Measurements from ENCODE around the gene TMEFF2.

Gene TMEFF2, protein sequence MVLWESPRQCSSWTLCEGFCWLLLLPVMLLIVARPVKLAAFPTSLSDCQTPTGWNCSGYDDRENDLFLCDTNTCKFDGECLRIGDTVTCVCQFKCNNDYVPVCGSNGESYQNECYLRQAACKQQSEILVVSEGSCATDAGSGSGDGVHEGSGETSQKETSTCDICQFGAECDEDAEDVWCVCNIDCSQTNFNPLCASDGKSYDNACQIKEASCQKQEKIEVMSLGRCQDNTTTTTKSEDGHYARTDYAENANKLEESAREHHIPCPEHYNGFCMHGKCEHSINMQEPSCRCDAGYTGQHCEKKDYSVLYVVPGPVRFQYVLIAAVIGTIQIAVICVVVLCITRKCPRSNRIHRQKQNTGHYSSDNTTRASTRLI
- total RNA-seq = 0 to 3.1 (median 0) reads per million in 17 experiments

GRCh38 chr2:192194866-192195547 lies at the start of gene TMEFF2:
Gene TMEFF2, minus strand, starts transcription at chr2:192194933. Its CDS starts 409 bp downstream, at chr2:192194524.
- peak in 3 of 4 experiments; percentile 14 to 39 (median 17) for DNase-seq

DNA sequence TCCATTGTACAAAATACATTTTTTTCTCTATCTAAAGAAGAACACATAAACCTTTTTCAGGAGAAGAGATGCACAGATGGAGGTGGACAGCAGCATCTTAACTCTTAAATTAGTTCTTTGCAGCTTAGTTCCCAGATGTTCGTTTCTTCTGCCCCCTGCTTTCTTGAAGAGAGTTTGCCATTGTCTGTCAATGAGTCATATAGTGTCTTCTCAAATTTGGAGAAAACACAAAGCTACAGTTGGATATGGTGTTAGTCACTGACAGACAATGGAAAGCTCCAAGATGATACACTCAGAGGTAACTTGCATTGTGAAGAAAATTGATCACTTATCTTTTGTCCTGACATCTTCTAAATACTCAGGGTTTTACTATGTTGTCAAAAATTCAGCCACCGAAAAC lies 48.8 kb upstream of the TMEFF2 start:
- no peak for DNase-seq

GRCh38 chr2:192236136-192236535 lies 41.4 kb upstream of the TMEFF2 start:
- DNase-seq = no peak

DNA sequence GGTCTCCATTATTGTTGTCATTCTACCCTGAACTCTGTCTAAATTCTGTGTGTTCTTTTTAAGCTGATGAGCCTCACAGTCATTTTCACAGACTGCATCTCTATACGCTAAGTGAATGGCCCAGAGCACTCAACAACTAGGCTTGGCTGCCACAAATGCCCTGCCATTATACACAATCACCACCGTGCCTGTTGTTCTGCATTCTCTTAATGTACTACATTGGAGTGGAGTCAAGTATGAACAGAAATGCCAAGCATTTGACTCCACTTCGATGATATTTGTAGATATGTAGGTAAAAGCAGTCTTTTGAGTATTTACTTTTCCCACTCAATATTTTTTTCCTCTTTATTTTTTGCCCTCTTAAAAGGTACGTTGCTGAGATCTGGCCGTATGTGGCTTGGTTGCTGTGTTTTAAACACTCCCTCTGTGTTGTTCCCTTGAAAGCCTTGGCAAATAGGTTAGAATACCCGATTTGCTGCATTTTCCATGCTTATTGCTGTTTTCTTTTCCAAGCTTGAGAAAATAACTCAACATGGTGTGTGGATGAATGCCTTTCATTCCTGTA lies 36.2 kb upstream of the TMEFF2 start:
- no peak for DNase-seq

GRCh38 chr2:192228685-192229084 lies 34.0 kb upstream of the TMEFF2 start:
- no peak for DNase-seq

DNA sequence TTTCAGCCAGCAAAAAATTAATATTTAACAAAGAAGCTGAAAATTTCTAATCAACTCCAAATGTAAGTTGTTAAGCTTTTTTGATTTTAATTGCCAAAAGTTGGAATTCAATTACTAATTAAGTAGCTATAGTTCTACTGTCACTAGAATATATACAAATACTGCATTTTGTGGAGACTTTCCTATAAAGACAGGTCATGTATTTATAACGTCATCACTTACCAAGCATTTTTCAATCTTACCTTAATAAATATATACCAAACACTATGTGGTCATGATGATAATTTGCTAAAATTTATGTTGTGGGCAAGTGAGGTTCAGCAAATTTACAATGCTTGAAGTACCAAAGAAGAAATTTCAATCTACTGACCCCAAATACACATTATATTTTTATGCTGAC lies 24.2 kb upstream of the TMEFF2 start:
- no peak for DNase-seq

- DNase-seq = no peak
Observed at GRCh38 chr2:192218377-192218776, 23.6 kb upstream of the TMEFF2 start.

DNA sequence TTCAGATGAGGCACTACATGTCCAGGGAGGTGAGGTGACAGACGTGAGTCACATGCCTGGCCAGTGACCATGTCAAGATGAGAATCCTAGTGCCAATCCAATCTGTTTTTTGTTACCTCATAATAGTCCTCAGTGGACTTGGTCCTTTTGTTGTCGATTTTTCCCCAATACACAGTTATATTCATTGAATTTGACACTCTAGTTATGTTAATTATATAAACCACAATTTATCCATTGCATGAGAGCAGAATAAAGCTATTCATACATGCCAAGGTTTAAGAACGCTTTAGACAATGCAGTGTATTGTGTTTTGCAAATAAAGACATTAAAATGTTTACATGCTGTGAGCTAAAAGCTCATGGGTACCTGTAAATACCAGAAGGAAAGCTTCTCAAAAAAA lies 21.6 kb upstream of the TMEFF2 start:
- DNase-seq = no peak

DNA sequence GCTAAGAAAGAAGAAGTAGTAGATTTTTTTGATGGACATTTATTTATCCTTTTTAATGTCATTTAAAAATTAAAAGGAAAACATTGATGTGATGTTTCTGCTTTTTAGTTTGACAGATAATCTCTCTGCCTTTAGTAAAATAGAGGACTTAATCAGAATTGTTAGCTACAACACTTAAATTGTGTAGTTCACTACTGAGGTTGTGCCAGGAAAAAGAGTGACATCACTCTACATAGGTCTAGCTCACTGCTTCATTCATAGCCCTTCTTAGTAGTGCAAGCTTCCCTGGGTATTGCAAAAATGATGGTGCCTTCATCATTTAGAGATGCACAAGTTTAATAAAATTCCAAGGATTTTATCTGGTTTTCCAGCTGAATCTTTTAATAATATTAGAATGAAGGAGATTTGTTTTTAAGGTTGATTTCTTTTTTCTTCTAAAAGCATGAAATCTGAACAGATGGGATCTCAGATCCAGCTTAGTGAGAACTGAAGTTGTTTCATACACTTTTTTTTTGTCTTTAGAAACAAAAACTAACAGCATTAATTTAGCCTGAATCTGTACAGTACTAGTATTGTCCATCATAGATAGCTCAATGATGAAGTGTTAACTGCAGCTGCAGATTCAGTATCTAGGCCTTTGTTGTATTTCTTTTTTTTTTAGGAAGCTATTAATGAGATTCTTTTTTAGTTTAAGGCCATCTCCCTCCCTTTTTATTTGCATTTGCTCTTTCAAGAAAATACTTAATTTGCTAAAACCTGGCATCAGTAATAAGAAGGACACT lies 20.6 kb upstream of the TMEFF2 start:
- DNase-seq = no peak

DNA sequence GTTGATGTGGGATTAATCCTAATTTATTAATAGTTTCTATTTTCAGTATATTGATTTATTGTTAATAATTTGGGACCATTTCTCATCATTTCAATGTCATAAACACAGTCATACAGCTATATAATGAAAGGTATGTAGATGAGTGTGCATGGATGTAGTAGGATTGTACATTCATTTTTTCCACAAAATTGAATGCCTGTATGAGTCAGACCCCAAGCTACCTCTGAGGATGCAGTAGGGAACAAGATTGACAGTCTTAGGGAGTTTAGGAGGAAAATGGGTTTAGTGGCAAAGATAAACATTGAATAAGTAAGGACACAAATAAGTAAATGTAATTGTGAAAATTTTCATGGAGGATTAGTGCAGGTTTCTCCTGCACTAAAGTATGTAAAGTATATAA lies 14.1 kb upstream of the TMEFF2 start:
- no peak for DNase-seq

GRCh38 chr2:192206399-192206798 lies 11.7 kb upstream of the TMEFF2 start:
- no peak for DNase-seq

GRCh38 chr2:192203876-192204275 lies 9.1 kb upstream of the TMEFF2 start:
- DNase-seq = no peak

GRCh38 chr2:192202373-192202772 lies 7.6 kb upstream of the TMEFF2 start:
- DNase-seq = no peak

GRCh38 chr2:192201116-192201515 lies 6.4 kb upstream of the TMEFF2 start:
- DNase-seq = no peak

GRCh38 chr2:192197357-192197756 lies 2.6 kb upstream of the TMEFF2 start:
- no peak for DNase-seq

- peak in 2 of 4 experiments; percentile 18 to 27 for DNase-seq
Observed at GRCh38 chr2:192196421-192197194, 1.9 kb upstream of the TMEFF2 start.

DNA sequence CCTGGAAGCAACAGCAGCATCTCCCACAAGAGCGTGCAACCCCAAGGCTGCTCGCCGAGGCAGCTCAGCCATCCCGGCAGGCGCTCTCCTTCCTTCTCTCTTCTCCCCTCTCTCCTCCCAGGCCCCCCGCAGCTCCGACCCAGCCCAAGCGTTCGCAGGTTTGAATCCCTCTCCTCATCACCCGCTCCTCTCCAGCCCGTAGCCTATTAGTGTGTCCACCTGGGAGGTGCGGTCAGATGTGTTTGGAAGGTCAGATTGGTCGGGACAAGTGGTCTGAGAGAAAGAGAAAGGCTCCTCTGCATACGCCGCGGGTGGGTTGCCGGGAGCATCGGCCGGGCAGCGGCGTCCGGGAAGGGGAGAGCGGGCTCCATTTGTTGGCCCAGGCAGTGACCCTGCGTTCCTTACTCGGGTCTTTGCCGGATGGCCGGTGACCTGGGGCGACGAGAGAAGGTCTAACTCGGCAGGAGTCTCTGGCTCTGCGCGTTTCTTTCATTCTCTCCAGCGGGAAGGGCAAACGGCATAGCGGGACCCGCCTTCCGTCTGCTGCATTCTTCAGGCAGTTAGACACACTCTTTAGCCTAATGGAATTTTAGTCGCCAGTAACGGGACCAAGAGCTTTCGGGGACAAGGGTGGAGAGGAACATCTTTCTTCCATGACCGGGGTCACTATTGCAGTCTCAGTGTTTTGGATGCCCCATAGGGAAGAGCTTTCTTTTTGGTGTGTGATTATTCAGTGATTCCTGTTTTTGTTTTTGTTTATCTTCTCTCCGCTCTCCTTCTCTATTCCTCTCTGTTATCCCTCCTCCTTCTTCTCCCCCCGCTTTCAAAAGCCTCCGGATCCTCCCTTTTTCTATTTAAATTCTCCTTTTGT lies 1.1 kb upstream of the TMEFF2 start:
- peak; percentile 7 to 32 (median 19) for DNase-seq

DNA sequence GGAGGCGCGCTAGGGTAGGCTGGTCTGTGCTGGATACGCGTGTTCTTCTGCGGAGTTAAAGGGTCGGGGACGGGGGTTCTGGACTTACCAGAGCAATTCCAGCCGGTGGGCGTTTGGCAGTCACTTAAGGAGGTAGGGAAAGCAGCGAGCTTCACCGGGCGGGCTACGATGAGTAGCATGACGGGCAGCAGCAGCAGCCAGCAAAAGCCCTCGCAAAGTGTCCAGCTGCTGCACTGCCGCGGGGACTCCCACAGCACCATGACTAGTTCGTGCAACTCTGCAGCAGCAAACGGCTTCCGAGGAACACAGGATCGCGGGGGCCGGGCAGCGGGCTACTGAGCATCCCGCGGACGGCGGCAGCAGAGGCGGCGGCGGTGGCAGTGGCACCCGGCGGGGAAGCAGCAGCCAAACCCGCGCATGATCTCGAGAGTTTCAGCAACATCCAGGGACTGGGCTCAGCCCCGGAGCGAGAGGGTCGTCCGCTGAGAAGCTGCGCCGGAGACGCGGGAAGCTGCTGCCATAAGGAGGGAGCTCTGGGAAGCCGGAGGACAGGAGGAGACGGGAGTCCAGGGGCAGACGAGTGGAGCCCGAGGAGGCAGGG lies 368 bp downstream of the TMEFF2 start:
- DNase-seq = peak; percentile 14 to 54 (median 28)

- DNase-seq = peak in 3 of 4 experiments; percentile 15 to 54 (median 47)
Observed at GRCh38 chr2:192190474-192190873, 4.3 kb downstream of the TMEFF2 start.

DNA sequence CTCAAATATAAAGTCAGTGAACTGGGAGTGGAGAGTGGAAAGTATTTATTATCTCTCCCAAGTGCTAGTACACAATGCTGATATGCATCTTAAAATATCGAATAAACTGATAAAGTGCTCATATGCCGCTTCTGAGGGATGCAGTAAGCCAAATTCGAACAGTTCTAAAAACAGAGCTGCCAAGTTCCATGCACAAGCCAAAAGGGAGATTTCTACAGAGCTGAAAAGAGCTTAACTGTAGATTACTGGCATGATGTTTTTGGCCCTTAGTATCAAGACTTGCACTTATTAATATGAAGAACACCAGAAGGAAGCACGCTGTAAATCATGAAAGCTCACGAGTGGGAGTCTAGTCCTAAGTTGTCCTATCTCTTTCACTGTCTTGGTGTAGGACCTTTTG lies 7.9 kb downstream of the TMEFF2 start:
- no peak for DNase-seq

DNA sequence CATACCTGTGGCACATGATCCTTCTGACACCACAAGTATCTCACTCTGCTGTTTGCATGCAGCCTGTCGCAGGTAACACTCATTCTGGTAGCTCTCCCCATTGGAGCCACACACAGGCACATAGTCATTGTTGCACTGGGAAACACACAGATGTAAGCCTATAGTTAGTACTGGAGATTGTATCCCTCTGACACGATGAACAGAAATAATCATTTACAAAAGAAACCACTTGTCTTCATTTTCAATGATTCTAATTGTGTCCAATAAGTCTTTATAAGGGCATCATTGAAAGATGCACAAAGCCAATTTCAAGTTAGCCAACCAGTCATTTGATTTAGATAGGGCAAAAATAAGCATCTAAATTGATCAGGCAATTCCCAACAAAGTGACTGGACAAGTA lies 10.4 kb downstream of the TMEFF2 start:
- DNase-seq = no peak
